Mesenchymal stem cell (in vitro differentiated cells and primary cell): ENCODE data around the gene VPS9D1.

Experiments used
- DNase-seq: peaks from one replicate; pipeline ENCODE4 v3.0.0-alpha.2; 2013
- H2AFZ ChIP-seq: one replicate; pipeline ENCODE4 v1.6.1; 2013; ENCODE audit warnings: low read depth, mild to moderate bottlenecking, control low read depth, inconsistent platforms, low read length, moderate library complexity
- H2AK5ac ChIP-seq: 2 replicates; pipeline ENCODE4 v1.6.1; 2013; ENCODE audit warnings: low read length, moderate library complexity, mild to moderate bottlenecking, inconsistent platforms; ENCODE audit not compliant: severe bottlenecking
- H2BK120ac ChIP-seq: one replicate; pipeline ENCODE4 v1.6.1; 2013; ENCODE audit warnings: low read depth, mild to moderate bottlenecking, inconsistent platforms, low read length, moderate library complexity
- H2BK12ac ChIP-seq, 2 experiments: one replicate each; pipeline ENCODE4 v1.6.1; 2013; ENCODE audit warnings: inconsistent platforms in 2 of 2, low read length in 2 of 2, mild to moderate bottlenecking in 2 of 2, moderate library complexity in 2 of 2, control low read depth in 1 of 2
- H2BK15ac ChIP-seq: one replicate; pipeline ENCODE4 v1.6.1; 2013; ENCODE audit warnings: mild to moderate bottlenecking, low read depth, inconsistent platforms; ENCODE audit not compliant: poor library complexity, severe bottlenecking
- H2BK5ac ChIP-seq: 2 replicates; pipeline ENCODE4 v1.6.1; 2013; ENCODE audit warnings: low read depth, mild to moderate bottlenecking, low read length, control low read depth, inconsistent platforms; ENCODE audit not compliant: poor library complexity, severe bottlenecking
- H3K14ac ChIP-seq, 2 experiments: one replicate each; pipeline ENCODE4 v1.6.1; 2013; ENCODE audit warnings: inconsistent platforms in 2 of 2, low read length in 2 of 2, control low read depth in 1 of 2, mild to moderate bottlenecking in 1 of 2, moderate library complexity in 1 of 2
- H3K18ac ChIP-seq, 2 experiments: one replicate each; pipeline ENCODE4 v1.6.1; 2013; ENCODE audit warnings: inconsistent platforms in 2 of 2, low read length in 2 of 2, control low read depth in 1 of 2, low read depth in 1 of 2, mild to moderate bottlenecking in 1 of 2
- H3K23ac ChIP-seq, 2 experiments: one replicate each; pipeline ENCODE4 v1.6.1; 2013; ENCODE audit warnings: inconsistent platforms in 2 of 2, low read length in 2 of 2, mild to moderate bottlenecking in 2 of 2, moderate library complexity in 2 of 2, control low read depth in 1 of 2
- H3K27ac ChIP-seq: 2 replicates; pipeline ENCODE4 v1.5.1; 2013; ENCODE audit warnings: mild to moderate bottlenecking, moderate library complexity, low read length, control low read depth, inconsistent platforms; ENCODE audit not compliant: poor library complexity, severe bottlenecking
- H3K27me3 ChIP-seq, 2 experiments: 2 replicates each; pipeline versions ENCODE4 v1.6.1 to v1.7.0; 2013; ENCODE audit warnings: low read length in 2 of 2, mild to moderate bottlenecking in 2 of 2, moderate library complexity in 2 of 2, control low read depth in 1 of 2, inconsistent platforms in 1 of 2; ENCODE audit not compliant: control insufficient read depth in 1 of 2, insufficient read depth in 1 of 2
- H3K36me3 ChIP-seq, 2 experiments: 2 replicates each; pipeline versions ENCODE4 v1.6.1 to v1.7.0; 2013; ENCODE audit warnings: low read length in 2 of 2, control low read depth in 1 of 2, inconsistent platforms in 1 of 2, low read depth in 1 of 2, mild to moderate bottlenecking in 1 of 2; ENCODE audit not compliant: insufficient read depth in 2 of 2, control insufficient read depth in 1 of 2
- H3K4ac ChIP-seq, 2 experiments: one replicate each; pipeline ENCODE4 v1.6.1; 2013; ENCODE audit warnings: inconsistent platforms in 2 of 2, low read length in 2 of 2, mild to moderate bottlenecking in 2 of 2, moderate library complexity in 2 of 2, control low read depth in 1 of 2, low read depth in 1 of 2
- H3K4me1 ChIP-seq: 2 replicates; pipeline ENCODE4 v1.6.1; 2013; ENCODE audit warnings: low read depth, low read length, control low read depth; ENCODE audit not compliant: control insufficient read depth, insufficient read depth
- H3K4me2 ChIP-seq: 2 replicates; pipeline ENCODE4 v1.6.1; 2013; ENCODE audit warnings: low read length, mild to moderate bottlenecking, inconsistent platforms; ENCODE audit not compliant: poor library complexity, severe bottlenecking
- H3K4me3 ChIP-seq, 2 experiments: 2 replicates each; pipeline versions ENCODE4 v1.5.1 to v1.7.0; 2013; ENCODE audit warnings: low read length in 2 of 2, mild to moderate bottlenecking in 2 of 2, control low read depth in 1 of 2, low read depth in 1 of 2; ENCODE audit not compliant: insufficient read depth in 1 of 2
- H3K79me1 ChIP-seq: replicated peaks from 2 replicates; pipeline ENCODE4 v1.6.1; 2013; ENCODE audit warnings: mild to moderate bottlenecking, control low read depth, low read length, inconsistent platforms; ENCODE audit not compliant: poor library complexity, severe bottlenecking
- H3K9ac ChIP-seq: 2 replicates; pipeline ENCODE4 v1.7.0; 2013; ENCODE audit warnings: mild to moderate bottlenecking, low read length, moderate library complexity
- H3K9me3 ChIP-seq: 2 replicates; pipeline ENCODE4 v1.7.0; 2013; ENCODE audit warnings: mild to moderate bottlenecking, low read length; ENCODE audit not compliant: control insufficient read depth
- H4K8ac ChIP-seq: one replicate; pipeline ENCODE4 v1.6.1; 2013; ENCODE audit warnings: inconsistent platforms, mild to moderate bottlenecking, low read length, moderate library complexity
- H4K91ac ChIP-seq: one replicate; pipeline ENCODE4 v1.6.1; 2013; ENCODE audit warnings: mild to moderate bottlenecking, low read length, inconsistent platforms
- WGBS: methylation state at CpG from one replicate; pipeline ENCODE4 v1.1.7; 2013; ENCODE audit warnings: mixed read lengths; 5-methylcytosine and 5-hydroxymethylcytosine counted together

VPS9D1 gene

GRCh38 chr16:89706518-89707260 is 14.0 kb downstream of the VPS9D1 start:
- Histone ChIP-seq H3K23ac (no peak overlapping the region), H3K14ac (no peak overlapping the region), H3K4me3 (peak overlapping the region in 1 of 2 experiments; percentile 67), H4K91ac (no peak overlapping the region), H2BK12ac (no peak overlapping the region), H3K4me1 (peaks cover 22% of the 10 kb centered on the region), H2BK120ac (no peak overlapping the region), H3K9ac (peak overlapping the region; percentile 59), H3K27me3 (peaks cover 0 to 13% of the 10 kb centered on the region in 2 experiments), H2BK5ac (no peak overlapping the region), H2AFZ (no peak overlapping the region), H4K8ac (no peak overlapping the region), H3K4ac (no peak overlapping the region), H3K36me3 (peaks cover 19 to 43% of the 10 kb centered on the region in 2 experiments), H3K79me1 (no peaks in the 10 kb centered on the region), H3K27ac (no peak overlapping the region), H3K9me3 (no peaks in the 10 kb centered on the region), H3K4me2 (no peak overlapping the region), H2AK5ac (no peak overlapping the region), H3K18ac (no peak overlapping the region), H2BK15ac (no peak overlapping the region)
- no peak for DNase-seq
- 92% methylated on average over 14 of the region's 14 CpGs for WGBS

- Histone ChIP-seq H3K36me3 (peaks cover 14 to 29% of the 10 kb centered on the region in 2 experiments), H2AK5ac (peak overlapping the region; percentile 29), H3K4me1 (peaks cover 32% of the 10 kb centered on the region), H4K8ac (no peak overlapping the region), H3K9me3 (no peaks in the 10 kb centered on the region), H3K23ac (no peak overlapping the region), H3K27me3 (peaks cover 0 to 13% of the 10 kb centered on the region in 2 experiments), H2BK5ac (no peak overlapping the region), H3K4ac (no peak overlapping the region), H2BK120ac (no peak overlapping the region), H3K27ac (no peak overlapping the region), H3K79me1 (peaks cover 3% of the 10 kb centered on the region), H4K91ac (no peak overlapping the region), H2BK15ac (no peak overlapping the region), H3K9ac (no peak overlapping the region), H3K18ac (no peak overlapping the region), H3K14ac (no peak overlapping the region), H2BK12ac (no peak overlapping the region), H3K4me3 (no peak overlapping the region), H3K4me2 (no peak overlapping the region), H2AFZ (no peak overlapping the region)
- DNase-seq: no peak
- 91% methylated on average over 12 of the region's 15 CpGs for WGBS
Measured at GRCh38 chr16:89705006-89705405, 15.7 kb downstream of the VPS9D1 start.

GRCh38 chr16:89704281-89704680 is 16.4 kb downstream of the VPS9D1 start:
- Histone ChIP-seq H3K4me1 (peaks cover 30% of the 10 kb centered on the region), H3K14ac (no peak overlapping the region), H3K36me3 (peaks cover 9 to 24% of the 10 kb centered on the region in 2 experiments), H2BK12ac (no peak overlapping the region), H3K9ac (no peak overlapping the region), H3K4me3 (no peak overlapping the region), H3K27ac (no peak overlapping the region), H2BK15ac (no peak overlapping the region), H3K23ac (no peak overlapping the region), H3K27me3 (peaks cover 0 to 13% of the 10 kb centered on the region in 2 experiments), H2AK5ac (no peak overlapping the region), H4K8ac (no peak overlapping the region), H3K18ac (no peak overlapping the region), H2AFZ (no peak overlapping the region), H2BK120ac (no peak overlapping the region), H3K4me2 (no peak overlapping the region), H4K91ac (no peak overlapping the region), H3K9me3 (no peaks in the 10 kb centered on the region), H3K4ac (no peak overlapping the region), H2BK5ac (no peak overlapping the region), H3K79me1 (peaks cover 5% of the 10 kb centered on the region)
- no peak for DNase-seq
- 88% methylated on average over 13 of the region's 13 CpGs for WGBS
